ENCODE results near the gene COPG2. TPM values are rescaled to one million over a fixed set of nuclear protein-coding genes. Genes with fewer than 3 reads are reported as not detected.

The COPG2 gene
- total RNA-seq, 1 experiment from 2014 or later = 45.7 TPM

DNA sequence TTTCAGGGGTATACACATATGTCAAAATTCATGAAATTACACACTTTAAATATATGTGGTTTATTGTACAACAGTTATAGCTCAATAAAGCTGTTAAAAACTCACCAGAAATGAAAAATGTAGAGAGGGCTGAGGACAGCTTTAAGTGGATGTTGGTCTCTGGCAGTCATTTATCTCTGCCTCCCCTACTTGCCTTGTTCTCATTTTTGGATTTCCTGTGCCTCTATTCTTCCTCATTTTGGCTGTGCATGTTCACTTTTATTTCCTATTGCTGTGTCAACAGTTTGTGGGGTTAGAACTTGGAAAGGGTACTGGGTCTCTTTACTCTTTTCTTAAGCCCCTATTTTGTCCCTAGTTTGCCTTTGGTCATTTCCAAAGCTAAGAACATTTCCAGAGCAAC is 195.3 kb downstream of the COPG2 start:
- no peak for DNase-seq
- Histone ChIP-seq H3K27me3 (ENCODE audit: control insufficient read depth, insufficient read depth, low read length) (no peaks in the 10 kb centered on the region), H3K36me3 (replicated peaks; ENCODE audit: control insufficient read depth, insufficient read depth, low read length) (no peaks in the 10 kb centered on the region), H3K4me3 (ENCODE audit: insufficient read depth, low read depth, low read length) (no peak overlapping the region)

DNA sequence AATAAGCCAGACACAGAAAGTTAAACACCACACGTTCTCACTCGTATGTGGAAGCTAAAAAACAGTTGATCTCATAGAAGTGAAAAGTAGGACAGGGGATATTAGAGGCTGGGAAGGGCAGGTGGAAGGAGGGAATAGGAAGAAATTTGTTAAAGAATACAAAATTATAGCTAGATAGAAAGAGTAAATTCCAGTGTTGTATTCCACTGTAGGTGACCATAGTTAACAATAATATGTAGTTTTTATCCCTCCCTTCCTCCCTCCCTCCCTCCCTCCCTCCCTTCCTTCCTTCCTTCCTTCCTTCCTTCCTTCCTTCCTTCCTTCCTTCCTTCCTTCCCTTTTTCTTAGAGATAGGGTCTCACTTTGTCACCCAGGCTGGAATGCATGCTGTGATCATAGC is 196.6 kb downstream of the COPG2 start:
- no peak for DNase-seq
- Histone ChIP-seq H3K27me3 (ENCODE audit: control insufficient read depth, insufficient read depth, low read length) (no peaks in the 10 kb centered on the region), H3K4me3 (ENCODE audit: insufficient read depth, low read depth, low read length) (no peak overlapping the region), H3K36me3 (replicated peaks; ENCODE audit: control insufficient read depth, insufficient read depth, low read length) (no peaks in the 10 kb centered on the region)

DNA sequence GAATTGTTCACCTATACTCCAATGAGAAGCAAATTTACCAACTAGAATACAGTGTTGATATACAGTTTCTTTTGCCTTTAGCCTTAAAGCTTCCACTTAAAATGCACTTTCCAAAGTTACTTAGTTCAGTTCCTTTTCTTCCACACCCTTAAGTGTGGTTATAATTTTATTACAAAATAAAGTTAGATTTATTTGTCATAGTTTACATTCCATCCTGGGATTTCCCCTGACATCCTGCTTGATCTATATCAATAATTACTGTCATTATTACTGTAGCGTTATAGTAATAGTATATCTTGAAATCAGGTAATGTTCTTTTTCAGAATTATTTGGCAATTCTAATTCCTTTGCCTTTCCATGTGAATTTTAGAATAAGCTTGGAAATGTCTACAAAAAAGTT is 199.9 kb downstream of the COPG2 start:
- no peak for DNase-seq
- no peaks in the 10 kb centered on the region for H3K27me3 ChIP-seq (ENCODE audit: control insufficient read depth, insufficient read depth, low read length)
- H3K36me3 ChIP-seq (replicated peaks; ENCODE audit: control insufficient read depth, insufficient read depth, low read length) = no peaks in the 10 kb centered on the region
- H3K4me3 ChIP-seq (ENCODE audit: insufficient read depth, low read depth, low read length) = no peak overlapping the region

DNA sequence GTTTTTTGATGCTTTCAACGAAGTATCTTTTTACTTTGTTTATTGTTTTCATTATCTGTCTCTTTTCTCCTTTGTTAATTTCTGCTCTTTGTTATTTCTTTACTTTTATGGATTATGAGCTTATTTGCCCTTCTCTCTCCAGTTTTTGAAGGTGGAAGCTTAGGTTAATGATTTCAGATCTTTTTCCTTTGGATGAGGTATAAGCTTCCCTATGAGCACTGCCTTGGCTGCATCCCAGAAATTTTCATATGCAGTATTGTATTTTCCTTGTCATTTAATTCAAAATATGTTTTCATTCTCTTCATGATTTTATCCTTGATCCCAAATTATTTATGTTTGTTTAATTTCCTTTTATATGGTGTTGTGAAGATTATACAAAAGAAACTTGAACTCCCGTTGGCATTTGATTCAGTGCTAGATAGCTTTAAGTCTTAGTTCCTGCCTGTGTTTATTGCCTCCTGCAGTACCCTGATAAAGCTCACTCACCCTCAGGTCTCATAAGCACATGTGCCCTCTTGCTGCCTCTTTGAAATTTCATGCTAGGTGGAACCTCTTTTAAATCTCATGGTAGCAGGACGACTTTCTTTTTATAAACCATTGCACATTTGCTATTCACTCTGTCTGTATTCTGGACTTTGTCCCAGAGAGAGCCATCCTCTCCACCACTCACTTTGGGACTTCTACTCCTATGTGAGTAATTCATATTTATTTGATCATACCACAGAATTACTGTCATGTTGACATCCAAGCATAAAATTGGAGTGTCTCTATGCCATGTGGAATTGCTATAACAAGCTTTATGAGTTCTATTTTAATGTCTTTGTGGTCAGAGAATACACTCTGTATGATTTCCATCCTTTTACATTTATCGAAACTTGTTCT is 204.8 kb downstream of the COPG2 start:
- Histone ChIP-seq H3K36me3 (replicated peaks; ENCODE audit: control insufficient read depth, insufficient read depth, low read length) (no peaks in the 10 kb centered on the region), H3K4me3 (ENCODE audit: insufficient read depth, low read depth, low read length) (no peak overlapping the region), H3K27me3 (ENCODE audit: control insufficient read depth, insufficient read depth, low read length) (no peaks in the 10 kb centered on the region)
- DNase-seq = no peak

DNA sequence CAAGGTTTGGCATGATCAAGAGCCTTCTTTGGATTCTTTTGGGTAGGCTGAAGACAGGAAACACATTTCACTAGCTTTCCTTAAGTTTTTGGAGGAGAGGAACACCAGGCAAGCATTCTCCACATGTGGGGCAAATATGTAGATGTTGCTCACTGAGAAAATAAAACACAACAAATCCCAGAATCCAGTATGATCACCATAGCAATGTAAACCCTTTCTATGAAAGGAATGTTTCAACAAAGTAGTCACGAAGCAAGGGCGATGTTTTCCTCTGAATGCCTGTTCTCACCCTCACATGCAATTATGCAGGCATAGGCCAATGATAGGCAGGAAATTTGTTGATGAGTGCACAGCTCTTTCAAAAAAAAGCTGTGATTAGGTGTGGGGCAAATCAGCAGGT is 207.3 kb downstream of the COPG2 start:
- no peak for DNase-seq
- Histone ChIP-seq H3K36me3 (replicated peaks; ENCODE audit: control insufficient read depth, insufficient read depth, low read length) (no peaks in the 10 kb centered on the region), H3K4me3 (ENCODE audit: insufficient read depth, low read depth, low read length) (no peak overlapping the region), H3K27me3 (ENCODE audit: control insufficient read depth, insufficient read depth, low read length) (no peaks in the 10 kb centered on the region)

DNA sequence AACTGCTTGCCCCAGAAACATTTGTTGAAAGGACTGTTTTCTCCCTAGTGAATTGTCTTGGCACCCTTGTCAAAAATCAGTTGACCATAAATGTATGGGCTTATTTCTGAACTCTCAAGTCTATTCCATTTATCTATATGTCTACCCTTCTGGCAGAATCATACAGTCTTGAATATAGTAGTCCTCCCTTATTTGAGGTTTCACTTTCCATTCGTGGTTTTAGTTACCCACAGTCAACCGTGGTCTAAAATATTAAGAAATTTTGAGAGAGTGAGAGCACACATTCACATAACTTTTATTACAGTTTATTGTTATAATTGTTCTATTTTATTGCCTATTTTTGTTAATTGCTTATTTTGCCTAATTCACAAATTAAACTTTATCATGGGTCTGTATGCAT is 210.3 kb downstream of the COPG2 start:
- DNase-seq = no peak
- H3K36me3 ChIP-seq (replicated peaks; ENCODE audit: control insufficient read depth, insufficient read depth, low read length) = no peaks in the 10 kb centered on the region
- no peaks in the 10 kb centered on the region; the same call in 1 of the 2 replicates for H3K27me3 ChIP-seq (ENCODE audit: control insufficient read depth, insufficient read depth, low read length)
- no peak overlapping the region for H3K4me3 ChIP-seq (ENCODE audit: insufficient read depth, low read depth, low read length)

Other genes starting within 250 kb of the COPG2 start
- gene CEP41, start 227.7 kb downstream of the COPG2 start, total RNA-seq (2014; rRNA removed; shearing (Covaris generic)) = 6.9 and 8.1 TPM in 2 replicates
- 154 and 166 TPM in 2 replicates for gene MEST, start 176.7 kb downstream of the COPG2 start, total RNA-seq (2014; rRNA removed; shearing (Covaris generic))
- gene TSGA13, start 17.8 kb upstream of the COPG2 start, total RNA-seq (2014; rRNA removed; shearing (Covaris generic)) = not detected in 2 replicates
- 0.07 TPM in 1 of 2 replicates, not detected in the other for gene KLF14, start 65.5 kb upstream of the COPG2 start, total RNA-seq (2014; rRNA removed; shearing (Covaris generic))

Measured in H7 (cell line).